CD4-positive, alpha-beta T cell treated with Interleukin-15 for 1 hour (primary cell): ENCODE measurements around the gene DPH1.

Source experiments
- DNase-seq: peaks from one replicate; pipeline ENCODE4 v3.0.0-alpha.2; 2020

Gene DPH1

GRCh38 chr17:2084036-2084765, 54.2 kb downstream of the DPH1 start:
- DNase-seq = no peak

- DNase-seq = no peak
Measured at GRCh38 chr17:2084766-2085647, 55.1 kb downstream of the DPH1 start.

- no peak for DNase-seq
Measured at GRCh38 chr17:2085648-2085949, 55.6 kb downstream of the DPH1 start.

GRCh38 chr17:2086306-2086705, 56.4 kb downstream of the DPH1 start:
- no peak for DNase-seq

GRCh38 chr17:2087597-2088211, 57.8 kb downstream of the DPH1 start:
- peak; percentile 74 for DNase-seq

GRCh38 chr17:2089021-2089422, 59.1 kb downstream of the DPH1 start:
- no peak for DNase-seq

- DNase-seq = no peak
Measured at GRCh38 chr17:2090210-2090641, 60.3 kb downstream of the DPH1 start.

- DNase-seq = no peak
Measured at GRCh38 chr17:2090804-2091534, 61.0 kb downstream of the DPH1 start.

GRCh38 chr17:2092253-2092652, 62.3 kb downstream of the DPH1 start:
- DNase-seq = no peak

- DNase-seq = no peak
Measured at GRCh38 chr17:2093349-2093748, 63.4 kb downstream of the DPH1 start.
